Neuronal stem cell (in vitro differentiated cells): ENCODE measurements around the gene TYMS.

Experiments
- DNase-seq: peaks from one replicate; pipeline ENCODE4 v3.0.0-alpha.2; 2013; ENCODE audit warnings: low spot score
- H2AFZ ChIP-seq: one replicate; pipeline ENCODE4 v1.6.1; 2013; ENCODE audit warnings: mild to moderate bottlenecking, low read length, inconsistent platforms
- H2AK5ac ChIP-seq: 2 replicates; pipeline ENCODE4 v1.6.1; 2013; ENCODE audit warnings: low read depth, mild to moderate bottlenecking, inconsistent platforms, low read length, moderate library complexity, mixed read lengths
- H2BK120ac ChIP-seq: 2 replicates; pipeline ENCODE4 v1.6.1; 2013; ENCODE audit warnings: low read depth, mild to moderate bottlenecking, inconsistent platforms, low read length, moderate library complexity, mixed read lengths
- H2BK12ac ChIP-seq: one replicate; pipeline ENCODE4 v1.6.1; 2013; ENCODE audit warnings: low read length, inconsistent platforms
- H2BK15ac ChIP-seq: 2 replicates; pipeline ENCODE4 v1.6.1; 2013; ENCODE audit warnings: mild to moderate bottlenecking, low read length, inconsistent platforms, mixed read lengths
- H2BK5ac ChIP-seq: one replicate; pipeline ENCODE4 v1.6.1; 2013; ENCODE audit warnings: inconsistent platforms, mild to moderate bottlenecking, low read length, moderate library complexity
- H3K14ac ChIP-seq: one replicate; pipeline ENCODE4 v1.6.1; 2013; ENCODE audit warnings: low read length, inconsistent platforms
- H3K18ac ChIP-seq: 2 replicates; pipeline ENCODE4 v1.6.1; 2013; ENCODE audit warnings: low read length, inconsistent platforms
- H3K23ac ChIP-seq: 2 replicates; pipeline ENCODE4 v1.6.1; 2013; ENCODE audit warnings: low read depth, mild to moderate bottlenecking, mixed read lengths, low read length, inconsistent platforms; ENCODE audit not compliant: poor library complexity
- H3K27ac ChIP-seq: replicated peaks from 3 replicates; pipeline ENCODE4 v1.5.1; 2013; ENCODE audit warnings: low read length, inconsistent platforms
- H3K27me3 ChIP-seq, 3 experiments: 2 replicates each; pipeline ENCODE4 v1.6.1; 2013; ENCODE audit warnings: low read length in 3 of 3, mild to moderate bottlenecking in 2 of 3, inconsistent platforms in 1 of 3, low read depth in 1 of 3, mixed read lengths in 1 of 3, moderate library complexity in 1 of 3; ENCODE audit not compliant: control insufficient read depth in 3 of 3, insufficient read depth in 3 of 3
- H3K36me3 ChIP-seq, 2 donors: replicated peaks in 1 of 2; 2 replicates each; pipeline ENCODE4 v1.6.1; 2013; ENCODE audit warnings: low read length in 2 of 2; ENCODE audit not compliant: control insufficient read depth in 2 of 2, insufficient read depth in 2 of 2
- H3K4ac ChIP-seq: 2 replicates; pipeline ENCODE4 v1.6.1; 2013; ENCODE audit warnings: inconsistent platforms, mild to moderate bottlenecking, low read length, moderate library complexity
- H3K4me1 ChIP-seq, 2 donors: 1 replicate in 1 of 2; 2 replicates in 1 of 2; pipeline ENCODE4 v1.6.1; 2013; ENCODE audit warnings: low read length in 2 of 2, low read depth in 1 of 2; ENCODE audit not compliant: control insufficient read depth in 2 of 2, insufficient read depth in 1 of 2
- H3K4me2 ChIP-seq: one replicate; pipeline ENCODE4 v1.6.1; 2013; ENCODE audit warnings: mild to moderate bottlenecking, low read length, inconsistent platforms; ENCODE audit not compliant: insufficient read depth, poor library complexity, severe bottlenecking
- H3K4me3 ChIP-seq, 2 donors: 2 replicates each; pipeline ENCODE4 v1.5.1; 2013; ENCODE audit warnings: low read length in 2 of 2, mild to moderate bottlenecking in 2 of 2, inconsistent platforms in 1 of 2, moderate library complexity in 1 of 2
- H3K79me1 ChIP-seq: one replicate; pipeline ENCODE4 v1.6.1; 2013; ENCODE audit warnings: low read depth, mild to moderate bottlenecking, inconsistent platforms, low read length, moderate library complexity
- H3K9ac ChIP-seq: one replicate; pipeline ENCODE4 v1.6.1; 2013; ENCODE audit warnings: mild to moderate bottlenecking, low read depth, low read length, inconsistent platforms; ENCODE audit not compliant: poor library complexity
- H3K9me3 ChIP-seq, 2 donors: replicated peaks in 1 of 2; 2 replicates each; pipeline versions ENCODE3 to v1.6.1; 2013; ENCODE audit warnings: low read length in 2 of 2, mild to moderate bottlenecking in 2 of 2, inconsistent platforms in 1 of 2, low read depth in 1 of 2, mixed read lengths in 1 of 2, moderate library complexity in 1 of 2; ENCODE audit not compliant: control insufficient read depth in 2 of 2, insufficient read depth in 1 of 2
- H4K8ac ChIP-seq: one replicate; pipeline ENCODE4 v1.6.1; 2013; ENCODE audit warnings: low read depth, mild to moderate bottlenecking, inconsistent platforms, low read length, moderate library complexity
- H4K91ac ChIP-seq: one replicate; pipeline ENCODE4 v1.6.1; 2013; ENCODE audit warnings: low read length, low read depth, mild to moderate bottlenecking, inconsistent platforms; ENCODE audit not compliant: poor library complexity
- whole genome bisulfite sequencing, 2 donors: extraction: QIAGEN DNeasy Blood & Tissue Kit; methylation state at CpG; one replicate each; pipeline ENCODE4 v1.1.7; 2013; ENCODE audit warnings: missing lambda C conversion rate in 2 of 2, mixed read lengths in 1 of 2; ENCODE audit not compliant: insufficient read length in 2 of 2, insufficient replicate concordance in 1 of 2; ENCODE audit errors: extremely low coverage in 2 of 2; 5-methylcytosine and 5-hydroxymethylcytosine counted together

Gene TYMS

GRCh38 chr18:686339-687111 is 29.1 kb downstream of the TYMS start:
- Histone ChIP-seq H2BK5ac (peak overlapping the region; percentile 59), H3K9me3 (peaks cover 0 to 2% of the 10 kb centered on the region in 2 donors), H2AFZ (peak overlapping the region; percentile 47), H3K18ac (peak overlapping the region; percentile 90), H3K14ac (no peak overlapping the region), H3K79me1 (no peaks in the 10 kb centered on the region), H2AK5ac (peak overlapping the region; percentile 9), H4K8ac (no peak overlapping the region), H3K4me2 (peak overlapping the region; percentile 47), H3K4me1 (peaks cover 9 to 21% of the 10 kb centered on the region in 2 donors), H3K4ac (no peak overlapping the region), H3K36me3 (peaks cover 0 to 4% of the 10 kb centered on the region in 2 donors), H2BK12ac (peak overlapping the region; percentile 7), H3K27me3 (peaks cover 0 to 8% (median 4%) of the 10 kb centered on the region in 3 experiments), H3K4me3 (no peak overlapping the region), H2BK15ac (no peak overlapping the region), H3K23ac (no peak overlapping the region), H3K9ac (no peak overlapping the region), H2BK120ac (no peak overlapping the region), H3K27ac (peak overlapping the region; percentile 85), H4K91ac (no peak overlapping the region)
- WGBS, 2 donors = no CpG with 5 or more reads among the region's 11 CpGs
- DNase-seq = peak; percentile 68

- Histone ChIP-seq H3K36me3 (peaks cover 0 to 11% of the 10 kb centered on the region in 2 donors), H2AK5ac (no peak overlapping the region), H4K8ac (peak overlapping the region; percentile 31), H3K4ac (no peak overlapping the region), H3K14ac (no peak overlapping the region), H3K79me1 (no peaks in the 10 kb centered on the region), H3K9me3 (peaks cover 0 to 2% of the 10 kb centered on the region in 2 donors), H2BK15ac (peak overlapping the region; percentile 65), H2BK120ac (no peak overlapping the region), H3K18ac (peak overlapping the region; percentile 45), H3K4me2 (no peak overlapping the region), H3K23ac (no peak overlapping the region), H2BK12ac (peak overlapping the region; percentile 63), H4K91ac (peak overlapping the region; percentile 18), H3K4me3 (no peak overlapping the region), H2AFZ (no peak overlapping the region), H2BK5ac (no peak overlapping the region), H3K9ac (no peak overlapping the region), H3K27me3 (peaks cover 0 to 8% (median 4%) of the 10 kb centered on the region in 3 experiments), H3K27ac (no peak overlapping the region), H3K4me1 (peaks cover 13 to 19% of the 10 kb centered on the region in 2 donors)
- DNase-seq = no peak
- WGBS, 2 donors = no CpG with 5 or more reads among the region's 5 CpGs
Measured at GRCh38 chr18:688323-688722, 30.9 kb downstream of the TYMS start.

GRCh38 chr18:692824-693223 is 35.4 kb downstream of the TYMS start:
- Histone ChIP-seq H3K4me3 (no peak overlapping the region), H2BK5ac (no peak overlapping the region), H3K79me1 (no peaks in the 10 kb centered on the region), H2BK120ac (no peak overlapping the region), H3K36me3 (peaks cover 0 to 16% of the 10 kb centered on the region in 2 donors), H2BK15ac (no peak overlapping the region), H3K27ac (no peak overlapping the region), H3K9ac (no peak overlapping the region), H2BK12ac (no peak overlapping the region), H3K4me1 (peaks cover 4% of the 10 kb centered on the region in 2 donors), H4K91ac (no peak overlapping the region), H3K27me3 (peaks cover 0 to 8% (median 0%) of the 10 kb centered on the region in 3 experiments), H4K8ac (no peak overlapping the region), H3K14ac (no peak overlapping the region), H3K18ac (no peak overlapping the region), H2AK5ac (no peak overlapping the region), H3K4ac (no peak overlapping the region), H3K9me3 (no peaks in the 10 kb centered on the region), H3K23ac (no peak overlapping the region), H3K4me2 (no peak overlapping the region), H2AFZ (peak overlapping the region; percentile 5)
- no CpG with 5 or more reads among the region's 6 CpGs for WGBS, 2 donors
- DNase-seq = no peak

- Histone ChIP-seq H2BK120ac (no peak overlapping the region), H3K14ac (no peak overlapping the region), H2BK5ac (no peak overlapping the region), H4K91ac (no peak overlapping the region), H2BK15ac (no peak overlapping the region), H3K27me3 (peaks cover 0 to 3% (median 0%) of the 10 kb centered on the region in 3 experiments), H3K4me1 (peaks cover 2 to 4% of the 10 kb centered on the region in 2 donors), H3K4me2 (no peak overlapping the region), H3K79me1 (no peaks in the 10 kb centered on the region), H3K23ac (no peak overlapping the region), H4K8ac (no peak overlapping the region), H3K9me3 (no peaks in the 10 kb centered on the region), H3K18ac (no peak overlapping the region), H3K4me3 (no peak overlapping the region), H3K36me3 (peaks cover 0 to 16% of the 10 kb centered on the region in 2 donors), H2BK12ac (no peak overlapping the region), H2AK5ac (no peak overlapping the region), H3K27ac (no peak overlapping the region), H2AFZ (peak overlapping the region; percentile 43), H3K4ac (no peak overlapping the region), H3K9ac (no peak overlapping the region)
- no peak for DNase-seq
- no CpG with 5 or more reads among the region's 8 CpGs for WGBS, 2 donors
Measured at GRCh38 chr18:693466-694187, 36.2 kb downstream of the TYMS start.
